GM23338 (cell line): ENCODE results near the gene CACNA1H. TPM values are rescaled to one million over a fixed set of nuclear protein-coding genes. Genes with fewer than 3 reads are reported as not detected.
"Not testable (repeated sequence)": the region's sequence is repeated elsewhere in the genome, so short reads cannot be mapped to it uniquely, and the experiment has no call there.

Source experiments
- ATAC-seq: fragments of 200-7000 bp; cut with Tn5 transposase; 3 replicates; pipeline ENCODE4 v1.9.1; 2020
- DNase-seq: peaks from one replicate; pipeline ENCODE4 v3.0.0-alpha.2; 2015; ENCODE audit warnings: low spot score
- H2AFZ ChIP-seq: fragments of 200-600 bp; sonication (generic); 2 replicates; pipeline ENCODE4 v1.8.0; 2016; ENCODE audit warnings: antibody characterized with exemption, mild to moderate bottlenecking, moderate library complexity
- H3F3A ChIP-seq: fragments of 200-600 bp; sonication (generic); replicated peaks from 2 replicates; pipeline ENCODE4 v1.8.0; 2017; ENCODE audit warnings: antibody characterized with exemption, mixed run types, low read depth
- H3K27ac ChIP-seq: fragments of 200-600 bp; sonication (generic); 2 replicates; pipeline ENCODE4 v1.6.1; 2016; ENCODE audit warnings: low read depth
- H3K27me3 ChIP-seq: fragments of 200-600 bp; sonication (generic); 2 replicates; pipeline ENCODE4 v1.8.0; 2016; ENCODE audit warnings: mild to moderate bottlenecking, mixed run types, moderate library complexity; ENCODE audit not compliant: insufficient read depth
- H3K36me3 ChIP-seq: fragments of 200-600 bp; sonication (generic); 2 replicates; pipeline ENCODE4 v1.8.0; 2016; ENCODE audit warnings: mild to moderate bottlenecking; ENCODE audit not compliant: insufficient read depth
- H3K4me1 ChIP-seq: fragments of 200-600 bp; sonication (generic); 2 replicates; pipeline ENCODE4 v1.8.0; 2016; ENCODE audit warnings: mild to moderate bottlenecking, moderate library complexity; ENCODE audit not compliant: insufficient read depth
- H3K4me2 ChIP-seq: fragments of 200-600 bp; sonication (generic); 2 replicates; pipeline ENCODE4 v1.7.1; 2017; ENCODE audit warnings: mixed run types
- H3K4me3 ChIP-seq: fragments of 200-600 bp; sonication (generic); 2 replicates; pipeline ENCODE4 v1.6.1; 2016; ENCODE audit warnings: mixed run types
- H3K79me2 ChIP-seq: fragments of 200-600 bp; sonication (generic); replicated peaks from 2 replicates; pipeline ENCODE4 v1.8.0; 2017; ENCODE audit warnings: mild to moderate bottlenecking; ENCODE audit not compliant: insufficient read depth
- H3K9me2 ChIP-seq: fragments of 200-600 bp; sonication (generic); 2 replicates; pipeline ENCODE4 v1.8.0; 2017; ENCODE audit not compliant: insufficient read depth
- H4K20me1 ChIP-seq: fragments of 200-600 bp; sonication (generic); replicated peaks from 2 replicates; pipeline ENCODE4 v1.8.0; 2017; ENCODE audit warnings: mild to moderate bottlenecking; ENCODE audit not compliant: insufficient read depth
- H3K27ac Mint-ChIP-seq: 2 replicates; pipeline ENCODE4 v1.8.0; 2020; ENCODE audit warnings: inconsistent platforms, mild to moderate bottlenecking, moderate library complexity, mixed read lengths
- H3K27me3 Mint-ChIP-seq: 3 replicates; pipeline ENCODE4 v1.8.0; 2022; ENCODE audit warnings: low read depth, mild to moderate bottlenecking, moderate library complexity, mixed read lengths, inconsistent platforms; ENCODE audit not compliant: insufficient read depth, poor library complexity
- H3K36me3 Mint-ChIP-seq: 3 replicates; pipeline ENCODE4 v1.8.0; 2021; ENCODE audit warnings: low read depth, mild to moderate bottlenecking, inconsistent platforms, moderate library complexity, mixed read lengths
- H3K4me1 Mint-ChIP-seq: 3 replicates; pipeline ENCODE4 v1.8.0; 2020; ENCODE audit warnings: mild to moderate bottlenecking, inconsistent platforms, mixed read lengths
- H3K4me3 Mint-ChIP-seq: 3 replicates; pipeline ENCODE4 v1.8.0; 2021; ENCODE audit warnings: moderate library complexity, mild to moderate bottlenecking, inconsistent platforms, mixed read lengths
- H3K9me3 Mint-ChIP-seq: 3 replicates; pipeline ENCODE4 v1.8.0; 2020; ENCODE audit warnings: moderate library complexity, mild to moderate bottlenecking, inconsistent platforms, mixed read lengths
- NANOG ChIP-seq: IDR thresholded peaks from 2 replicates; pipeline ENCODE4 v1.6.1; 2016; ENCODE audit warnings: antibody characterized with exemption, borderline replicate concordance
- POLR2AphosphoS5 ChIP-seq: IDR thresholded peaks from 2 replicates; pipeline ENCODE4 v1.6.1; 2016; ENCODE audit warnings: antibody characterized with exemption, low read depth
- STAT1 ChIP-seq: IDR thresholded peaks from one replicate; pipeline ENCODE4 v1.6.1; 2016; ENCODE audit warnings: antibody characterized with exemption; ENCODE audit not compliant: unreplicated experiment
- polyA plus RNA-seq: library from polyadenylated mRNA; unstranded; fragments of >200 nt; fragmentation: Nextera tagmentation; extraction: Ambion mirVana; gene quantifications from 2 replicates; pipeline ENCODE4 v1.2.1, GENCODE V29; 2016
- total RNA-seq: library from RNA; depleted of rRNA; stranded (reverse); fragments of >200 nt; shearing (Covaris generic); gene quantifications from 2 replicates; pipeline ENCODE4 v1.2.3, GENCODE V29; 2014
- TF ChIP-seq, protein P1 (sequence below): IDR thresholded peaks from one replicate; pipeline ENCODE4 v1.6.1; 2018; ENCODE audit warnings: antibody characterized with exemption; ENCODE audit not compliant: unreplicated experiment
- TF ChIP-seq, protein P2 (sequence below), 2 experiments: fragments of 200-600 bp in 1 of 2; sonication (generic) in 1 of 2; conservative IDR thresholded peaks; 2 replicates each; pipeline versions ENCODE4 v1.5.1 to v1.6.1; 2016 to 2017; ENCODE audit warnings: antibody characterized with exemption in 2 of 2, low read depth in 2 of 2, mild to moderate bottlenecking in 2 of 2, moderate library complexity in 1 of 2

Gene CACNA1H
- total and polyA plus RNA-seq, 2 experiments from 2014 or later, result 3.5 to 43.3 TPM

DNA sequence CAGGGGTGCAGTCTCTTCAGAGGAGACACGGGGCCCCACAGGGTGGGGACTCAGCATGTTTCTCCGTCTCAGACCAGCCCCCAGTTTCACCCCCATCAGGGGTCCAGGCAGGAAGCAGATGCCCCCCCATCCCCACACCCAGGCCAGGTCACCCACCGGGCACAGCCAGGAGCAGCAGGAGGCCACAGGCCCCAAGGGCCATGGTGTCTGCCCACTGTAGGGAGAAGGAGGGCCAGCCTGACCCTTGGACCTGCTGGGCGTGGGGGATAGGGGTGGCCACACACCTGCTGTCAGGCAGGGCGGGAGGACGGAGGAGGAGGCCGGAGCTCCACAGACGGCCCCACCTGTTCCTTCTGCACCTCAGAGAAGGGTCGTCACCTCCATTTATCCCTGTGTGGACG is 72.1 kb downstream of the CACNA1H start, which contains the start of gene TPSG1 (continued):
- TF ChIP-seq, protein P1, sequence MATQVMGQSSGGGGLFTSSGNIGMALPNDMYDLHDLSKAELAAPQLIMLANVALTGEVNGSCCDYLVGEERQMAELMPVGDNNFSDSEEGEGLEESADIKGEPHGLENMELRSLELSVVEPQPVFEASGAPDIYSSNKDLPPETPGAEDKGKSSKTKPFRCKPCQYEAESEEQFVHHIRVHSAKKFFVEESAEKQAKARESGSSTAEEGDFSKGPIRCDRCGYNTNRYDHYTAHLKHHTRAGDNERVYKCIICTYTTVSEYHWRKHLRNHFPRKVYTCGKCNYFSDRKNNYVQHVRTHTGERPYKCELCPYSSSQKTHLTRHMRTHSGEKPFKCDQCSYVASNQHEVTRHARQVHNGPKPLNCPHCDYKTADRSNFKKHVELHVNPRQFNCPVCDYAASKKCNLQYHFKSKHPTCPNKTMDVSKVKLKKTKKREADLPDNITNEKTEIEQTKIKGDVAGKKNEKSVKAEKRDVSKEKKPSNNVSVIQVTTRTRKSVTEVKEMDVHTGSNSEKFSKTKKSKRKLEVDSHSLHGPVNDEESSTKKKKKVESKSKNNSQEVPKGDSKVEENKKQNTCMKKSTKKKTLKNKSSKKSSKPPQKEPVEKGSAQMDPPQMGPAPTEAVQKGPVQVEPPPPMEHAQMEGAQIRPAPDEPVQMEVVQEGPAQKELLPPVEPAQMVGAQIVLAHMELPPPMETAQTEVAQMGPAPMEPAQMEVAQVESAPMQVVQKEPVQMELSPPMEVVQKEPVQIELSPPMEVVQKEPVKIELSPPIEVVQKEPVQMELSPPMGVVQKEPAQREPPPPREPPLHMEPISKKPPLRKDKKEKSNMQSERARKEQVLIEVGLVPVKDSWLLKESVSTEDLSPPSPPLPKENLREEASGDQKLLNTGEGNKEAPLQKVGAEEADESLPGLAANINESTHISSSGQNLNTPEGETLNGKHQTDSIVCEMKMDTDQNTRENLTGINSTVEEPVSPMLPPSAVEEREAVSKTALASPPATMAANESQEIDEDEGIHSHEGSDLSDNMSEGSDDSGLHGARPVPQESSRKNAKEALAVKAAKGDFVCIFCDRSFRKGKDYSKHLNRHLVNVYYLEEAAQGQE, result no peak
- TF ChIP-seq STAT1 (no peak), POLR2AphosphoS5 (no peak), NANOG (no peak)

DNA sequence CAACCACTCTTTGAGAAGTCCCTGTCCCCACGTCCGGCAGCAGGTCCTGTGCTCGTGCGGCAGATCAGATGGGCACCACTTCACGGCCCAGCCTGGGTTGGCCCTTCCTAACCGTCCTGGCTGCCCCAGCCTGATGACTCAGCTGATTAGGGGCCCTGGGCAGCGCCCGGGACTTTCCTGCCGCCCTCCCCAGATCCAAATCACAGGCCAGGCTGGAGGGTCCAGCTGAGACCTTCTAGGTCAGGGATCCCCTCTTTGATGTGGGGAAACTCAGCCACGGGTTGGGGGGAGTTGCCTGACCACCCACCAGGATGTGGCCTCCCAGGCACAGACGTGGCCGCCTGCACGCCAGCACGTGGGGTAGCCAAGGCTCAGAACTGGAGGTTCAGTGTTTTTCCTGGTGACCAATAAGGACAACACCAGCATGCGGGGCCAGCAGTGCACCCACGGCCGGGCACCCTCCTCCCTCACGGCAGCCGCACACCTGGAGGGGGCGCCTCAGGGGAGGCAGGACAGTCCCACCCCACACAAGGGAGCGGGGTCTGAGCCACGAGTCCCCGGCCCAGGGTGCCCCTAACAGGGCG is 72.9 kb downstream of the CACNA1H start:
- H2AFZ ChIP-seq, H4K20me1 ChIP-seq, H3K4me3 Mint-ChIP-seq, H3K4me3 ChIP-seq, H3K36me3 Mint-ChIP-seq, H3K79me2 ChIP-seq, H3K4me1 Mint-ChIP-seq, H3K27ac ChIP-seq, H3K9me2 ChIP-seq, H3K27ac Mint-ChIP-seq, H3K36me3 ChIP-seq, H3K9me3 Mint-ChIP-seq, H3K27me3 ChIP-seq, H3F3A ChIP-seq, H3K4me1 ChIP-seq, DNase-seq, H3K4me2 ChIP-seq: not testable (repeated sequence)
- ATAC-seq, result peak; percentile 13
- TF ChIP-seq, protein P2, sequence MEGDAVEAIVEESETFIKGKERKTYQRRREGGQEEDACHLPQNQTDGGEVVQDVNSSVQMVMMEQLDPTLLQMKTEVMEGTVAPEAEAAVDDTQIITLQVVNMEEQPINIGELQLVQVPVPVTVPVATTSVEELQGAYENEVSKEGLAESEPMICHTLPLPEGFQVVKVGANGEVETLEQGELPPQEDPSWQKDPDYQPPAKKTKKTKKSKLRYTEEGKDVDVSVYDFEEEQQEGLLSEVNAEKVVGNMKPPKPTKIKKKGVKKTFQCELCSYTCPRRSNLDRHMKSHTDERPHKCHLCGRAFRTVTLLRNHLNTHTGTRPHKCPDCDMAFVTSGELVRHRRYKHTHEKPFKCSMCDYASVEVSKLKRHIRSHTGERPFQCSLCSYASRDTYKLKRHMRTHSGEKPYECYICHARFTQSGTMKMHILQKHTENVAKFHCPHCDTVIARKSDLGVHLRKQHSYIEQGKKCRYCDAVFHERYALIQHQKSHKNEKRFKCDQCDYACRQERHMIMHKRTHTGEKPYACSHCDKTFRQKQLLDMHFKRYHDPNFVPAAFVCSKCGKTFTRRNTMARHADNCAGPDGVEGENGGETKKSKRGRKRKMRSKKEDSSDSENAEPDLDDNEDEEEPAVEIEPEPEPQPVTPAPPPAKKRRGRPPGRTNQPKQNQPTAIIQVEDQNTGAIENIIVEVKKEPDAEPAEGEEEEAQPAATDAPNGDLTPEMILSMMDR (conservative IDR thresholded peaks at IDR 0.05; ENCODE audit: low read depth in 2 of 2), result 0 out of 4 replicates have a peak, but pooled peaks of 1 of the 2 experiments have one; percentile 1
- peaks cover 27% of the 10 kb centered on the region for H3K27me3 Mint-ChIP-seq

DNA sequence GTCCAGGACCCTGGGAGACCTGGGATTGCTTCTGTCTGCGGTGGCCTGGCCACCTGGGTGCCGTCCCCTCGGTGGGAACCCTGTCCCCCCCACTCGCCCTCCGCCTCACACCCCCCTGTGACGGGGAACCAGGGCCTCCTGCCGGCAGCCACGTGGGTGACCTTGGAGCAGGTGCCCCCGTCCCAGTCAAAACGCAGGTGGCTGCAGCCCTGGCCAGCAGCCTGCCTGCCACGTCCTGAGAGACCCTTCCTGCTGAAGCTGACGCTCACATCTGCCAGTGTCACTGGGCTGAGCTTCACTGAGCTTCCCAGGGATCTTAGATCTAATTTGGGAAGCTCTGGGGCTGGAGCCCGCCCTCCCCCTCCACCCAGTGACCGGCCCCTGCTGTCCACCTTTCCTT is 73.8 kb downstream of the CACNA1H start:
- DNase-seq, H3K9me2 ChIP-seq, H3K4me1 ChIP-seq, H3K9me3 Mint-ChIP-seq, H2AFZ ChIP-seq, H3K27ac ChIP-seq, H4K20me1 ChIP-seq, H3K36me3 Mint-ChIP-seq, H3K4me1 Mint-ChIP-seq, ATAC-seq, H3K4me2 ChIP-seq, H3K4me3 Mint-ChIP-seq, H3K27me3 ChIP-seq, H3K27ac Mint-ChIP-seq, H3K36me3 ChIP-seq, H3K4me3 ChIP-seq, H3F3A ChIP-seq, H3K79me2 ChIP-seq: not testable (repeated sequence)
- H3K27me3 Mint-ChIP-seq, result peaks cover 24% of the 10 kb centered on the region

DNA sequence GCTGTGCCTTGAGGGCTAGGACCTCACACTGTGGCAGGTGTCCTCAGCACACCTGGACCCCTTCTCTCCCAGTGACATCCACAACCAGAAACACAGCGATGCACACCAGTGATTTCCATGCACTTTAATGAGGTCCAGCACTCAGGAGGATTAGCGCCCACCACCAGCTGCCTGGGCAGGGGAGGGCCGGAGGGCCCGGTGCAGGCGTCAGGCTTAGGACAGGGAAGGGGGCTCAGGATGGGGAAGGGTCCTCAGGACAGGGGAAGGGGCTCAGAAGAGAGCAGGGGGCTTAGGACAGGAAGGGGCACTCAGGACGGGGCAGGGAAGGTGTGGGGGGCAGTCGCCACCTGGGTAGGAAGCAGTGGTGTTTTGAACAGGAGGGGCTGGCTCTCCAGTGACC is 75.3 kb downstream of the CACNA1H start:
- H3F3A ChIP-seq, ATAC-seq, H3K36me3 Mint-ChIP-seq, H3K4me2 ChIP-seq, H3K4me3 Mint-ChIP-seq, H3K27me3 ChIP-seq, H3K27ac Mint-ChIP-seq, H3K9me3 Mint-ChIP-seq, H3K27ac ChIP-seq, H3K79me2 ChIP-seq, H3K4me3 ChIP-seq, H3K4me1 Mint-ChIP-seq, H3K36me3 ChIP-seq, H3K4me1 ChIP-seq, H2AFZ ChIP-seq, DNase-seq, H3K9me2 ChIP-seq, H4K20me1 ChIP-seq: not testable (repeated sequence)
- peaks cover 20% of the 10 kb centered on the region for H3K27me3 Mint-ChIP-seq

DNA sequence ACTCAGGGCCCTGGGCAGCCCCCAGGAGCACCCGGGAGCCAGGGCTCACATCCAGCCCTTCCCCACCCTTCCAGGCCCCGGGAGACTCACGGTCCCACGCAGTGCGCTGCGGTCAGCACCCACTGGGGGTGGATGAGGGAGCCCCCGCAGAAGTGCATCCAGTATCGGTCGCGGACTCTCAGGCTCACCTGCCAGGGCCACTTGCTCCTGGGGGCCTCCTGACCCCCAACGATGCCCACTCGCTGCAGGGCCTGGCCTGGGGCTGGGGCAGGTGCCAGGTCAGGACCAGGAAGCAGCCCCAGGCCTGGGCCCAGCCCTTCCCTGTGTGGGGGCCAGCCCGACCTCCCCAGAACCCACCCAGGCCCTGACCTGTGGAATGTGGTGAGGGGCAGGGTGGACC is 76.6 kb downstream of the CACNA1H start:
- H3F3A ChIP-seq, H3K4me2 ChIP-seq, H3K4me1 ChIP-seq, H3K79me2 ChIP-seq, H3K9me2 ChIP-seq, H3K36me3 ChIP-seq, H4K20me1 ChIP-seq, H3K36me3 Mint-ChIP-seq, ATAC-seq, H3K4me3 Mint-ChIP-seq, H3K4me1 Mint-ChIP-seq, H3K27me3 ChIP-seq, H3K4me3 ChIP-seq, H3K27ac ChIP-seq, H3K9me3 Mint-ChIP-seq, DNase-seq, H3K27ac Mint-ChIP-seq, H2AFZ ChIP-seq: not testable (repeated sequence)
- H3K27me3 Mint-ChIP-seq, result peaks cover 11% of the 10 kb centered on the region
